Lung (tissue), 12 donors: ENCODE data around the gene COBLL1. TPM values are rescaled to one million over a fixed set of nuclear protein-coding genes. Genes with fewer than 3 reads are reported as not detected.
A peak's percentile ranks its signal among the peaks of the same experiment; 100 is the strongest.

Experiments used
- ATAC-seq: fragments of 200-7000 bp; cut with Tn5 transposase; one replicate; pipeline ENCODE4 v1.9.1; 2020; ENCODE audit warnings: moderate number of reproducible peaks; ENCODE audit not compliant: insufficient read depth, low FRiP score
- DNase-seq, 3 donors: peaks; one replicate each; pipeline ENCODE4 v3.0.0-alpha.2; 2013 to 2017
- H3K27ac ChIP-seq, 2 donors: one replicate each; pipeline ENCODE4 v1.5.1; 2013; ENCODE audit warnings: mild to moderate bottlenecking in 2 of 2, moderate library complexity in 2 of 2, control low read depth in 1 of 2, inconsistent platforms in 1 of 2, low read depth in 1 of 2, low read length in 1 of 2
- H3K27me3 ChIP-seq, 3 donors: one replicate each; pipeline ENCODE4 v1.5.1; 2013; ENCODE audit warnings: low read length in 2 of 3; ENCODE audit not compliant: control insufficient read depth in 3 of 3, insufficient read depth in 3 of 3
- H3K36me3 ChIP-seq, 4 donors: one replicate each; pipeline ENCODE4 v1.5.1; 2013; ENCODE audit warnings: low read length in 4 of 4, mild to moderate bottlenecking in 1 of 4, moderate library complexity in 1 of 4; ENCODE audit not compliant: control insufficient read depth in 4 of 4, insufficient read depth in 4 of 4
- H3K4me1 ChIP-seq, 5 donors: one replicate each; pipeline ENCODE4 v1.5.1; 2013; ENCODE audit warnings: low read length in 5 of 5, mild to moderate bottlenecking in 2 of 5, moderate library complexity in 1 of 5; ENCODE audit not compliant: control insufficient read depth in 5 of 5, insufficient read depth in 5 of 5
- H3K4me3 ChIP-seq: one replicate; pipeline ENCODE4 v1.5.1; 2013; ENCODE audit warnings: mild to moderate bottlenecking, control low read depth, moderate library complexity
- H3K9ac ChIP-seq, 2 donors: one replicate each; pipeline ENCODE4 v1.5.1; 2013; ENCODE audit warnings: low read length in 2 of 2, control low read depth in 1 of 2; ENCODE audit not compliant: insufficient read depth in 1 of 2
- H3K9me3 ChIP-seq, 4 donors: one replicate each; pipeline ENCODE4 v1.5.1; 2013; ENCODE audit warnings: low read length in 3 of 4, mild to moderate bottlenecking in 1 of 4, moderate library complexity in 1 of 4; ENCODE audit not compliant: control insufficient read depth in 4 of 4, insufficient read depth in 3 of 4
- CTCF ChIP-seq: IDR thresholded peaks from 2 replicates; pipeline ENCODE4 v1.5.1; 2012; ENCODE audit warnings: mild to moderate bottlenecking; ENCODE audit errors: control extremely low read depth, extremely low read depth
- WGBS, 2 donors: extraction: QIAGEN DNeasy Blood & Tissue Kit; methylation state at CpG; one replicate each; pipeline ENCODE4 v1.1.7; 2013; 5-methylcytosine and 5-hydroxymethylcytosine counted together
- polyA plus RNA-seq, 2 donors: library from polyadenylated mRNA; stranded (reverse); fragments of 200-250 nt; gene quantifications; one replicate each; pipeline ENCODE4 v1.2.1, GENCODE V29; 2013
- total RNA-seq, 2 donors: library from RNA; depleted of rRNA in 1 of 2; stranded (reverse); fragments of >200 nt in 1 of 2; gene quantifications; one replicate each; pipeline ENCODE4 v1.2.1, GENCODE V29; 2014 to 2021
- donor health status: control.
- donor health status: control.
- donor health status: Bipolar disorder and iron deficiency.
- donor health status: healthy.
- donor health status: DM: yes; HTN: yes; CAD: no.

COBLL1 gene
- total and polyA plus RNA-seq, 4 donors, result 13.0 to 86.5 (median 53.7) TPM

DNA sequence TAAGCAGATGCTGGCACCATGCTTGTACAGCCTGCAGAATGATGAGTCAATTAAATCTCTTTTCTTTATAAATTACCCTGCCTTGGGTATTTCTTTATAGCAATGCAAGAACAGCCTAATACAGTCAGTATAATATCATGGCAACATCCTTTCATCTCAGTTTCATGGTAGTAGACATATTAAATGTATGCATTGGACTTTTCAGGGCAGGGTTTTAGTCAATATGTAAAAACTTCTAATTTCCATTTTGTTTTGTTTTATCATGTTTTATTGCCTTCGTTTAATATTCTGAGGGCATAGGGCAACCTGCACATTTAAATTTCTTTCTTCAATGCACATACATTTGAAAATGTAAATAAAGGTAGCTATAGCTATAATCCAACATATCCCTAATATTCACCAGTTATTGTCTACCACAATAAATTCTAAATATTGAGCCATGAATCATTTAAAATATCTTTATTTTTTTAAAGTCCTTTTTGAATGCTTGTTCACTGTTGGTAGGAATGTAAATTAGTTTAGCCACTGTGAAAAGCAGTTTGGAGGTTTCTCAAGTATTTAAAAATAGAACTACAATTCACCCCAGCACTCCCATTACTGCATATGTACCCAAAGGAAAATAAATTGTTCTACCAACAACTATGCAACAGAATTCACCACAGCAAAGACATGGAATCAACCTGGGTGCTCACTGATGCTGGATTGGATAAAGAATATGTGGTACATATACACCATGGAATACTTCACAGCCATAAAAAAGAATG is 178.6 kb downstream of the COBLL1 start:
- 80 to 95% methylated on average over 1 of the region's 1 CpG for WGBS, 2 donors
- Histone ChIP-seq H3K27ac (no peak overlapping the region), H3K9ac (no peak overlapping the region), H3K4me3 (no peak overlapping the region), H3K36me3 (no peaks in the 10 kb centered on the region), H3K4me1 (no peaks in the 10 kb centered on the region), H3K27me3 (no peaks in the 10 kb centered on the region), H3K9me3 (no peaks in the 10 kb centered on the region)
- ATAC-seq (no peak), DNase-seq (no peak)
- TF ChIP-seq CTCF, result no peak

GRCh38 chr2:164662066-164662465 is 179.6 kb downstream of the COBLL1 start:
- Histone ChIP-seq H3K4me1 (no peaks in the 10 kb centered on the region), H3K36me3 (peaks cover 0 to 3% (median 0%) of the 10 kb centered on the region in 4 donors), H3K9me3 (no peaks in the 10 kb centered on the region), H3K27ac (no peak overlapping the region), H3K27me3 (no peaks in the 10 kb centered on the region), H3K4me3 (no peak overlapping the region), H3K9ac (no peak overlapping the region)
- no peak for TF ChIP-seq CTCF
- DNase-seq, result peak in 1 of 3 donors; percentile 2
- 59 to 81% methylated on average over 1 of the region's 1 CpG for WGBS, 2 donors
- ATAC-seq, result no peak

DNA sequence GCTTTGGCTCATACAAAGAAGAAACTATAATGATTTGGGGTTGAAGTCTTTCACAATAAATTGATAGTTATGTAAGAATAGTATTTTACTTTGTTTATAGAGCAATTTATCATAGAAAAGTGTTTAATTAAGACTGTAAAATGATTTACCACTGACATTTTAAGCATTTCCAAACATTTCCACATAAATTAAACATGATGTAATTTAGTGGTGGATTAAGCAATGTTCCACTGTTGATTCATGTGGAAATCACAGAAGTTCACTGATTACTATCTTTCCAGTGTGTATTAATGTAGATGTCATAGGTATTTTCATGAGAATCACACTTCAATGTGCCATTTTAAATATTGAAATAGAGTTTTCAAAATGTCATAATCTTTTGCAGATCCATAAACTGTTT is 180.3 kb downstream of the COBLL1 start:
- Histone ChIP-seq H3K9me3 (no peaks in the 10 kb centered on the region), H3K36me3 (peaks cover 0 to 8% (median 0%) of the 10 kb centered on the region in 4 donors), H3K4me1 (no peaks in the 10 kb centered on the region), H3K27ac (no peak overlapping the region), H3K27me3 (no peaks in the 10 kb centered on the region), H3K9ac (no peak overlapping the region), H3K4me3 (no peak overlapping the region)
- no peak for TF ChIP-seq CTCF
- ATAC-seq (no peak), DNase-seq (no peak)

DNA sequence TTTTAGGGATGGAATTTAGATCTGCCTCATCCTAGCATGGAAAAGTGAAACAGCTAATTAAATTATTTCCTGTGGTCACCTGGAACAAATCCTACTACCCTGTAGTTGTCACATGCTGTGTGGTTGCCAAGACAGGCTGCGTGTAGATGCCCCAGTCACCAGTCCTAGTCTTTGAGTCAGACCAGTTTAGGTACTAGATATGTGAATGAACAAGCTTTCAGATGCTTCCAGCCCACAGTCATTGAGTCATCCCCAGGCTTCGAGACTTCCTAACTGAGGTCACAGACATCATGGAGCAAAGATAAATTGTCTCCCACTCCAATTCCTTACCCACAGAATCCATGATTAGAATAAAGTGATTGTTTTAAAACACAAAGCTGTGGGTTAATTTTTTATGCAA is 184.5 kb downstream of the COBLL1 start:
- Histone ChIP-seq H3K27ac (no peak overlapping the region), H3K9me3 (no peaks in the 10 kb centered on the region), H3K36me3 (peaks cover 0 to 11% (median 0%) of the 10 kb centered on the region in 4 donors), H3K4me1 (no peaks in the 10 kb centered on the region), H3K27me3 (no peaks in the 10 kb centered on the region), H3K4me3 (no peak overlapping the region), H3K9ac (no peak overlapping the region)
- DNase-seq (no peak), ATAC-seq (no peak)
- WGBS, 2 donors, result 92 to 93% methylated on average over 2 of the region's 2 CpGs
- TF ChIP-seq CTCF, result no peak
